ENCODE results near the gene PRX. TPM values are rescaled to one million over a fixed set of nuclear protein-coding genes. Genes with fewer than 3 reads are reported as not detected.

Gene PRX
- total and polyA plus RNA-seq, 2 of the 13 experiments (the other 11 are each of a cell fraction or from before 2014, with no cell fraction given), result 0.66 TPM

DNA sequence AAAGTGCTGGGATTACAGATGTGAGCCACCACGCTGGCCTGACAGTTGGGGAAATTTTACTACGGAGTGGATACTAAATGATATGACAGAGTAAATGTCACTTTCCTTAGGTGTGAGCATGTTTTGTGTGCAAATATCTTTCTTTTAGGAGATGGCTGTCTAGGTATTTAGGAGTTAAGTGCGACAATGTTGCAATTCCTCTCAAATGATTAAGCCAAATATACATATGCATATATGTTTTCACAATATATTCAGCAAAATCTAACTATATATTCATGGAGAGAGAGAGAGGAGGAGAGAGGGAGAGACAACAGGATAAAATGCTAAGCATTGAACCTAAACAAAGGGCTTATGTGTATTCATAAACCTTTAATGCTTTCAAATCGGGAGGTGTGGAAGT, 36.3 kb upstream of the PRX start:
- 93% methylated on average over 4 of the region's 4 CpGs for WGBS (ENCODE audit: low lambda C conversion rate)
- TF ChIP-seq SMYD3 (CRISPR knock-in tag; IDR thresholded peaks at IDR 0.05) (no peak), ZNF879 (CRISPR knock-in tag; IDR thresholded peaks at IDR 0.05) (no peak), ATRX (CRISPR knock-in tag; IDR thresholded peaks at IDR 0.05; ENCODE audit: borderline replicate concordance) (no peak), ZKSCAN5 (CRISPR knock-in tag; IDR thresholded peaks at IDR 0.05) (no peak), NCOR1 (IDR thresholded peaks at IDR 0.05; ENCODE audit: borderline replicate concordance, low read length) (no peak), XBP1 (CRISPR knock-in tag; IDR thresholded peaks at IDR 0.05) (no peak)
- no peak overlapping the region for H2AFZ ChIP-seq (ENCODE audit: low read length)
- peaks cover 2 to 3% of the 10 kb centered on the region in 2 experiments; a peak in 1 of 5 replicates for H3K36me3 ChIP-seq (replicated peaks in 1 of 2; ENCODE audit: control insufficient read depth in 1 of 2, insufficient read depth in 2 of 2, low read length in 2 of 2)
- H3K27me3 ChIP-seq (ENCODE audit: control insufficient read depth in 1 of 2, insufficient read depth in 2 of 2, low read length in 2 of 2), result no peaks in the 10 kb centered on the region
- no TSS peak for BruUV-seq (replicated peaks)
- DNase-seq (ENCODE audit: low spot score), result no peak
- no peak overlapping the region for H3K9ac ChIP-seq (ENCODE audit: insufficient read depth, low read depth, low read length)
- no peaks in the 10 kb centered on the region for H3K9me3 ChIP-seq (ENCODE audit: low read length)
- CTCF ChIA-PET (ENCODE audit: low intra/inter-chr PET ratio, low total read pairs), result no interaction called here
- no peak overlapping the region for H3K4me2 ChIP-seq (ENCODE audit: low read depth, low read length)
- H3K4me3 ChIP-seq (replicated peaks in 1 of 3; ENCODE audit: insufficient read depth in 1 of 3, low read depth in 2 of 3, low read length in 3 of 3), result no peak overlapping the region
- intact Hi-C loops (cut with micrococcal nuclease; ENCODE audit: unreplicated experiment), result no loop called here
- POLR2A ChIA-PET, result no interaction called here
- no peak for FAIRE-seq
- peaks cover 19% of the 10 kb centered on the region for H3K4me1 ChIP-seq (ENCODE audit: insufficient read depth, low read length)
- H3K27ac ChIP-seq (ENCODE audit: extremely low read length, insufficient read depth, low read length), result no peak overlapping the region
- H3K79me2 ChIP-seq (ENCODE audit: insufficient read depth, low read length), result no peaks in the 10 kb centered on the region
- in situ Hi-C loops (cut with HindIII; ENCODE audit: extremely low pct_ligation_motif_present, low pct_unique_long_range_greater_than_20kb), result no loop called here
- ATAC-seq, result no peak
- H4K20me1 ChIP-seq (ENCODE audit: insufficient read depth, low read length), result no peaks in the 10 kb centered on the region

DNA sequence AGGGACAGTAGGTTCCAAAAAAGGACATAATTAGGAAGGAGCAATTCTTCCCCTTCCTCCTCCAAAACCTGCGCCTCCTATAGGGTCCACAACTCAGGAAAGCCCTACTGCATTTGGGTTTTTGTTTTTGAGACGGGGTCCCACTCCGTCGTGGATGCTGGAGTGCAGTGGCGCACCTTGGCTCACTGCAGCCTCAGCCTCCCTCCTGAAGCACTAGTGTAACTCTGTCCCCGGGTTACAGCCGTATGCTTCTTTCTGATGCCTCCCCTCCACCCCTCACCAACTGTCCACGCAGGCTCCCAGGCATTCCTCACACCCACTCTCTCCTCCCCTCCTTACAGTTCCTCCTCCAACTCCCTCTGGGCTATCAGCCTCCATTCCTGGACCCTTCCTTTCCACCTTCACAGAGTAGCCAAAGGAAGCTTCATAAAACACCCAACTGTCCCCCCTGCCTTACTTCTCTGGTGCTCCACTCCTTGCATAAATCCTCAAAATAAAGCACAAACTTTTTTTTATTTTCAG, 33.1 kb upstream of the PRX start:
- FAIRE-seq (no peak), ATAC-seq (no peak), DNase-seq (ENCODE audit: low spot score) (no peak)
- Histone ChIP-seq H3K4me1 (ENCODE audit: insufficient read depth, low read length) (peaks cover 12% of the 10 kb centered on the region), H3K4me2 (ENCODE audit: low read depth, low read length) (no peak overlapping the region), H3K36me3 (replicated peaks in 1 of 2; ENCODE audit: control insufficient read depth in 1 of 2, insufficient read depth in 2 of 2, low read length in 2 of 2) (peaks cover 6 to 12% of the 10 kb centered on the region in 2 experiments; a peak in 4 of 5 replicates), H4K20me1 (ENCODE audit: insufficient read depth, low read length) (peaks cover 13% of the 10 kb centered on the region), H3K27ac (ENCODE audit: extremely low read length, insufficient read depth, low read length) (no peak overlapping the region), H3K9me3 (ENCODE audit: low read length) (no peaks in the 10 kb centered on the region), H2AFZ (ENCODE audit: low read length) (no peak overlapping the region), H3K79me2 (ENCODE audit: insufficient read depth, low read length) (peaks cover 24% of the 10 kb centered on the region), H3K4me3 (replicated peaks in 1 of 3; ENCODE audit: insufficient read depth in 1 of 3, low read depth in 2 of 3, low read length in 3 of 3) (no peak overlapping the region), H3K9ac (ENCODE audit: insufficient read depth, low read depth, low read length) (no peak overlapping the region), H3K27me3 (ENCODE audit: control insufficient read depth in 1 of 2, insufficient read depth in 2 of 2, low read length in 2 of 2) (peaks cover 0 to 5% of the 10 kb centered on the region in 2 experiments; a peak in 1 of 5 replicates)
- 92% methylated on average over 8 of the region's 8 CpGs for WGBS (ENCODE audit: low lambda C conversion rate)
- POLR2A ChIA-PET, result interaction anchor here (1.4 kb wide), 1 partner anchor 20 kb away, joined by 3 read pairs; the partner anchor contains the start of gene SERTAD1
- CTCF ChIA-PET (ENCODE audit: low intra/inter-chr PET ratio, low total read pairs), result no interaction called here
- in situ Hi-C loops (cut with HindIII; ENCODE audit: extremely low pct_ligation_motif_present, low pct_unique_long_range_greater_than_20kb), result no loop called here
- BruUV-seq (replicated peaks), result no TSS peak
- intact Hi-C loops (cut with micrococcal nuclease; ENCODE audit: unreplicated experiment), result no loop called here
- no peak for TF ChIP-seq ZXDC (CRISPR knock-in tag; IDR thresholded peaks at IDR 0.05)
- no peak for TF ChIP-seq MXD1 (CRISPR knock-in tag; IDR thresholded peaks at IDR 0.05)

Data from HepG2 (cell line).